SIG-M5 treated with dmso at 0.1 percent for 504 hours (cell line): ENCODE results near the gene RASGRF2.

Experiments
- DNase-seq: peaks from one replicate; lab custom pipeline; 2025; ENCODE audit not compliant: unreplicated experiment; lab: John Stamatoyannopoulos, UW

RASGRF2 gene

GRCh38 chr5:81166430-81166829 is 206.3 kb downstream of the RASGRF2 start:
- DNase-seq, result no peak

GRCh38 chr5:81167078-81167477 is 206.9 kb downstream of the RASGRF2 start:
- no peak for DNase-seq

- DNase-seq, result no peak
Observed at GRCh38 chr5:81167544-81167943, 207.4 kb downstream of the RASGRF2 start.

- DNase-seq, result no peak
Observed at GRCh38 chr5:81169924-81170323, 209.8 kb downstream of the RASGRF2 start.

DNA sequence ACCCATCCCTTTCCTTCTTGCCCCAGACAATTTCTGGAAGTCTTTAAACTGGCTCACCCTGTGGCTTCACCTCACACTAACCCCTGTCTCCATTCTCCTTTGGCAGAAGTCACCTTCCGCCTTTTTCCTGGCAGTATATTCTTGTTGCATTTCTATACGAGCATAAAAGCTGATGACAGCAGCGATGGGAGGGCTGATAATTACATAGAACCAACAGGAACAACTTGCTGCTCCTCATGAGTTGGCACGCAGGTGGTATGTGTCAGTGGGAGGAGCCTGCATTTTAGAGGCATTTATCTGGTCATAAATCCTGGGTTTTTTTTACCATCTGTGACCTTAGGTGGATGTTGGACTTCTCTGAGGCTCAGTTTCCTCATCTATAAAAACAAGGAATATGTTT is 211.6 kb downstream of the RASGRF2 start:
- DNase-seq, result peak; percentile 26

- DNase-seq, result no peak
Observed at GRCh38 chr5:81172710-81173109, 212.5 kb downstream of the RASGRF2 start.

GRCh38 chr5:81177061-81177460 is 216.9 kb downstream of the RASGRF2 start:
- no peak for DNase-seq

DNA sequence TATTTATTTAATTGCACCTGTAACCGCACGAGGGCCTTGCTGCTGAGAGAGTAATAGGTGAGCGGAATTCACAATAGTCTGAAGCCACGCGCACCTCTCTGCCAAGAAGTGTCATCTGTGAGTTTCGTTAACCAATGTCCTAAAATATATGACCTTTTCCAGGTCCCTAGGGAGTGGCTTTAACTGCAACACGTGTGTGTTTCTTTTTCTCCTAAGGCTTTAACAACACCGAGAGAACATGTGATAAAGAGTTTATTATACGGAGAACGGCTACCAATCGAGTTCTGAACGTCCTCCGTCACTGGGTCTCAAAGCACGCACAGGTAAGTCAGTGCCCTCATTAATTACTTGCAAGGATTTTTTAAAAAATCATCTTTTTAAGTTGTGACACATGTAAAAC is 219.8 kb downstream of the RASGRF2 start:
- no peak for DNase-seq

GRCh38 chr5:81180780-81181460 is 220.8 kb downstream of the RASGRF2 start:
- no peak for DNase-seq

DNA sequence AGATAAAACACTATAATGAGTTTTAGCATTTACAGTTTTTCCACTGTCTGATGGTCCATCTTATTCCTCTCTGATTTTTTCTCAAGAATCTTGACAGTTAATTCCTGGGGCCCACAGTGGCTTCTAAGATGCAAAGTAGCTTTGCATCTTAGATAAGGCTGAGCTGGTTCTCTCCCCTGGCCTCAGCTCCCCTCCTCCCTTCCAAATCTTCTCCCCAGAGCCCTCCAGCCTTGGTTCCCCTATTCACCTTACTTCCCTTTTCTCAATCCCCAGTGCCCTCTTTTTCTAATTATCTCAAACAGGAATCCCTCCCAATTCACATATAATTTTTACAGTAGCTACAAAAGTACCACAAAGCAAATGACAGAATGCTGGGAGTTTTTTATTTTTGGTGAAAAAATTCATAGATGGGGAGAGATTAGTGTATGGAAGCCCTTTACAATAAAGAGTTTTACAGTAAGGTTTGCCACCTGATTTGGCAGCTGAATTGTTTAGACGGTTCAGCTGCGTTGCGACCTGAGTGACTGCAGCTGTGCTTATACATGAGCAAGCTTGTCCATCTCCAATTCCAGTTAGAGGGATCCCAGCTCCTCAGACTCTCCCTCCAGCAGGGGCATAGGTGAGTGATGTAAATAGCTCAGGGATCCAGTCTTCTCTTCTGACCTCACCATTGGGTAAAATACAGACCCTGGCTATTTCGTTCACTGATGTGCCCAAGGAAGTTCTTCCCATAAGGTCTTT is 221.6 kb downstream of the RASGRF2 start:
- DNase-seq, result no peak

DNA sequence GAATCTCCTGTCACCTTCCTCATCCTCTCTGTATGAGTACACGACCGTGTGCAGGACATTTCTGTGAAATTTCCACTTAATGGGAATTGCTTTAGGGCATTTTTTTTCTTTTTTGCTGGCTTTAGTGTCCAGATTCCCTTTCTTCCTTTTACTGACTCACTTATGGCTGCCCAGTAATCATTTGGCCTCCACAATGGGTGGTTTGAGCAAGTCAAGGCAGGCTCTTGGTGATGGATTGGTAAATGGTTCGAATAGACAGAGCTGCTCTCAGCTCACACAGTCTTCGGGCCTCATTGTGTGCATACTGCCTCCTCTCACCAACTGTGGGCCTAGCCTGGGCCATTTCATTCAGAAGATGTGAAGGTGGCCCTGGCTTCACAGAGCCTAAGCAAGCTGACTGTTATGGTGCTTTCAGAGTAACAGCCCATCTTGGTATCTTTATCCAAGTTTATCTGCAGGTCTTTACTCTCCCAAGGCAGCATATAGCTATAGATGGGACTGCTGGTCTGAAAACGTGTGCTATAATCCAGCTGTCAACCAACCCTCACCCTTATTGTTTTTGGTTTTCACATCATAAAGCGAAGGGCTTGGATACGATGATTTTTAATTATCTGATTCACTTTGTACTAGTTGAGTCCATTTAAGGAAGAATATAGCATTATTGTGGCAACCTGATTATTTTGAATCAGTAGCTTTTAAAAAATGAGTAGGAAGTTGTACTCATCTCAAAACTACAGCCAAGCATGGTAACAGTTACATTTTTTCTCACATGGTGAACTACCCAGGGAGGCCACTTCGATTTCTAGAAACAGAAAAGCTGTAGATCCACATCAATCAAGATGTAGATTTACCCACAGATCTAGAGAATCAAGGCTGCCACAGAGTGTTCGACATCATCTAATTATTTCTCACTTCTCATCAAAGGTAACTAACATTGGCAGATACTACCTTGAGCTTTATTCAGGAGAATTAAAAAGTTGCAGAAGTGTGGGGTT is 222.5 kb downstream of the RASGRF2 start:
- DNase-seq, result no peak

GRCh38 chr5:81183811-81184748 is 223.9 kb downstream of the RASGRF2 start:
- DNase-seq, result no peak

DNA sequence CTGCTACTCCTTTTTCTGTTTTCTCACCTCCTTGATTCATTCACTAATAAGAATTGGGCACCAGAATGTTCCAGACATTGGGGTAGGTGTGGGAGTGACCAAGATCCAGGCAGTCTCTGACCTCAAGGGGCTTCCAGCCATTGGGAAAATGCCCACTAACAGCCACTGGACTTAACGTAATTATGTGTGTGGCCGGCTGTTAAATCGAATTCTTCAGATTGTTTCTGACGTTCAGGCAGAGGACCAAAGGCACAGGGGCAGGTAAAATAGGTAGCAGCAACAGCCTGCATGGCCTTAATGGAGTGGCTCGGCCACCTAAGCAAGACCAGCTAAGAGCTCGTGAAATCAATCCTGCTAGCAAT is 224.6 kb downstream of the RASGRF2 start:
- DNase-seq, result no peak

- DNase-seq, result no peak
Observed at GRCh38 chr5:81187885-81188284, 227.7 kb downstream of the RASGRF2 start.

DNA sequence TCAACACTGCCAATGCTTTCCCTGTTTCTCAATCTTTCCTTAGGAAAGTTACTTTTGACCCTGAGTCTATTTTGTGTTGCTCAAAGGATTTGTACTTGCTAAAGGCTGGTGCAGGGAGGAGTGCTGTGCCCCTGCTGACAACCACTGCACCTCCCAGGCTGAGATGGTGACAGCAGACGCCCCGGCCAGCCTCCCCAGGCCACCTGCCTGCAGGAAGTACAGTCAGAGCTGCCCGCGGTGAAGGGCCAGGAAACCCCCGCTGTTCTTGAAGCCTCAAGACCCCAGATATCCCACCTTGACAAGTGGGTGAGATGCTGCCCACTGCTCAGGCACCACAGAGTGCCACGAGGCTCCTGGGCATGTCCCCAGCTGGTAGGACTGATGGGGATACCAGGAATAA is 228.8 kb downstream of the RASGRF2 start:
- no peak for DNase-seq

DNA sequence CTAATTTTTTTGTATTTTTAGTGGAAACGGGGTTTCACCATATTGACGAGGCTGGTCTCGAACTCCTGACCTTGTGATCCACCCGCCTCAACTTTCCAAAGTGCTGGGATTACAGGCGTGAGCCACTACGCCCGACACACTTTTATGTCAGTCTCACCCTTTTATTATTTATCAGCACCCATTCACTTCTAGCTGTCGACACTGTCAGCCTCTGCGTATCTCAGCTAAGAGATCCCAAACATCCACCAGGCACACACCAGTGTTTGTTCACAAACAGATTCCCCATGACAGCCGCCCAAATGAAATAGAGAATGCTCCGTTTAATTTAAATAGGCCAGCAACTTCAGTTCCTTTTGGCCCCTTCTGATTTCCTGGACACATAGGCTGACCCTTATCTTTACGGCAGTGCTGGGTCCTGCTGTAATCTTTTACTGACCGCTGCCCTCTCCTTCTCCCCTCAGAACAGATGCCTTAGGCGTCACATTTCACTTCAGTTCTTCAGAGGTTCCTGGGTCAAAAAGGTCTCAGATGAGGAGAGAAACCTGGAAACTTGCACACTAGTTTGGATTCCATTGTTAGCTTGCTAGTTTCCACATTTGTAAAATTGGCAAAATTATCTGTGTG is 229.8 kb downstream of the RASGRF2 start:
- no peak for DNase-seq

DNA sequence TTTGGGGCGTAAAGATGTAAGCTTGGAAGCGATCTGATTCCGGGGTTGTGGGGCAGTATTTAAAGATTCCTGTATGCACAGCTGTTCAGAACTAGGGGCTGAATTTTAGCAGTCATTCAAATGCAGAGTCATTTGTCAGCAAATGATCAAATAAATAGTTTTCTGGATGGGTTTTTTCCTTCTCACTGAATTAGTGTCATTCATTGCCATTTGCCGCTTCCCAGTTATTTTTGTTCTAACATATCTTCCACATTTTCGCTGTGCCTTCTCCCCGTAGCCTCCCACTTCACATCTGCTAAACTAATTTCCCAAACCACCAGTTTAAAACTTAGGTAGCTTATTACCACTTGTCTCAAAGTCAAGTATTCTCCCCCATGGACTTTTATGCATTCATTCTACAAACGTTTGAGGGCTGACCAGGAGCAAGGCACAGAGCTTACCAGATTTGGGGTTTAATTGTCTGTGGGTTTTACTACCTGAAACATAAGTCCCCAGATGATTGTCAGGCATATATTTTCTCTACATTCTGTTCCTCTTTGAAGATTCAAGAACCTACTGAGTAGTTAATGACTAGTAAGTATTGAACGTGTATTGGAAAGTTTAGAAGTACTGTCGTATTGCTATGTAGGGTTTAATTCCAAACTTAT is 231.7 kb downstream of the RASGRF2 start:
- DNase-seq, result no peak

DNA sequence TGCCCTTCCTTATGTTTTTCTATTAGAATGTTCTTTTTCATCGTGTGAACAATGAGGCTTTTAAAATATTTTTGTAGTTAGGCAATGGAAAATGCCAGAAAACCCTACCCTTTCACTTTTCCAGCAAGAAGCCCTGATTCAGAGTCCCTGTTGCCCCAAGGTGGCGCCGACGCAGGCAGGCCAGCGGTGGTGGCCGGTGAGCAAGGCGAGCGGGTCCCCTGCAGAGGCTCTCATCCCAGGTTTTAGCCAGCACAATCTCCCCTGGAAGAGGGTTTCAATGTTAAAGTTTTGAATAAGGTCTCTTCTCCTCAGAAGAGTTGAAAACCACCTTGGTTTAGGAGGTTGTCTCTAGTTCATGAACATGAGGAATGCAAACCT is 232.2 kb downstream of the RASGRF2 start:
- DNase-seq, result no peak

DNA sequence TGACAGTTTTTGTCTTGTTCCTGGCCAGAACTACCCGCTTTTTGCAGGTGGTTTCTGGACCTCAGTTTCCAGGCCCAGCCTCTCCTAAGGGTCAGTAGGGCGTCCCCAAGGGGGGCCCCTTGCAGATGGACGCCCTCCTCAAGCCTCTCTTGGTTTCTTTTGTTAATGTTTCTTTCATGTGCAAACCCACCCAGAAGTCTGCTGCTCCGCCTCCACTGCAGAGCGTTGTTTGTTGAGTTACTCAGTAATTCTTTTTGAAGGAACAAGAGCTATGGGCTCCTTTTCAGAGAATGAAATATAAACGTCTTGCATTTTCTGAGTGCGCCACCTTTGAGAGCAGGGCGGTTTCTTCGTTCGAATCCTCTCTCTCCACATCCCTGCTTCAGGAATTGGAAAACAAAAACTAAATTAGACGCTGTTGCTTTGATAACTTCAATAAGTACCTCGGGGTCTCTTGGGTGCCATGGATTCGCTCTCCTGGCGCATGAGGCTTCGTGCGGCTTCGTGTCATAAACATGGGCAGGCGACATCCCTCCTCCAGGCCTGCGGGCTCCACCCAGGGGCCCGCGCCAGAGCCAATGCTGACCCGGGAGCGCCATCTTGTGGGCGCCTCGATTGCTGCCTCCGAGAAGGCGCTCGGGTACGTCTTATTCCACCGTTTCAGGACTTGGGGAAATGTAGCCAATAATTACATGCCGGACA is 234.6 kb downstream of the RASGRF2 start:
- peak; percentile 79 for DNase-seq
